Activated T-helper 17 cell treated with anti-CD3 and anti-CD28 coated beads, Interleukin-2, amount 50 U/mL, for 72 hours (primary cell): ENCODE data around the gene KRTAP5-2. TPM values are rescaled to one million over a fixed set of nuclear protein-coding genes. Genes with fewer than 3 reads are reported as not detected.

Source experiments
- ATAC-seq: fragments of 150-1000 bp; cut with Tn5 transposase; replicated peaks from 2 replicates; pipeline ENCODE4 v1.10.0; 2021; ENCODE audit warnings: mild to moderate bottlenecking, moderate library complexity
- H3K27ac Mint-ChIP-seq: one replicate; pipeline ENCODE4 v1.8.0; 2022; ENCODE audit warnings: mixed read lengths
- H3K27me3 Mint-ChIP-seq: one replicate; pipeline ENCODE4 v1.8.0; 2022; ENCODE audit warnings: mixed read lengths
- H3K36me3 Mint-ChIP-seq: one replicate; pipeline ENCODE4 v1.8.0; 2022; ENCODE audit warnings: low read depth, mild to moderate bottlenecking, mixed read lengths
- H3K4me1 Mint-ChIP-seq: one replicate; pipeline ENCODE4 v1.8.0; 2022; ENCODE audit warnings: mixed read lengths
- H3K4me3 Mint-ChIP-seq: one replicate; pipeline ENCODE4 v1.8.0; 2022; ENCODE audit warnings: mild to moderate bottlenecking, mixed read lengths
- H3K9me3 Mint-ChIP-seq: one replicate; pipeline ENCODE4 v1.8.0; 2022; ENCODE audit warnings: mixed read lengths
- total RNA-seq, 2 donors: library from RNA; stranded (reverse); gene quantifications; one replicate each; pipeline ENCODE4 v1.2.3, GENCODE V29; 2022

Gene KRTAP5-2
- total RNA-seq, 2 donors from 2014 or later: not detected

- H3K4me3 Mint-ChIP-seq: no peak overlapping the region
- no peaks in the 10 kb centered on the region for H3K27me3 Mint-ChIP-seq
- no peaks in the 10 kb centered on the region for H3K9me3 Mint-ChIP-seq
These were observed 35.5 kb downstream of the KRTAP5-2 start for GRCh38 chr11:1562469-1563148.

GRCh38 chr11:1561955-1562354, 36.1 kb downstream of the KRTAP5-2 start:
- Mint-ChIP-seq H3K27me3 (no peaks in the 10 kb centered on the region), H3K4me3 (no peak overlapping the region), H3K4me1 (no peaks in the 10 kb centered on the region), H3K27ac (no peak overlapping the region), H3K9me3 (no peaks in the 10 kb centered on the region), H3K36me3 (no peaks in the 10 kb centered on the region)
- no peak for ATAC-seq

More at GRCh38 chr11:1562469-1563148, 35.5 kb downstream of the KRTAP5-2 start:
- H3K36me3 Mint-ChIP-seq: no peaks in the 10 kb centered on the region
- H3K4me1 Mint-ChIP-seq: no peaks in the 10 kb centered on the region
- ATAC-seq: no peak
- no peak overlapping the region for H3K27ac Mint-ChIP-seq

GRCh38 chr11:1561266-1561665, 36.8 kb downstream of the KRTAP5-2 start:
- Mint-ChIP-seq H3K36me3 (no peaks in the 10 kb centered on the region), H3K4me3 (no peak overlapping the region), H3K4me1 (no peaks in the 10 kb centered on the region), H3K27me3 (no peaks in the 10 kb centered on the region), H3K27ac (no peak overlapping the region), H3K9me3 (no peaks in the 10 kb centered on the region)
- no peak for ATAC-seq

GRCh38 chr11:1560649-1561251, 37.3 kb downstream of the KRTAP5-2 start:
- no peak for ATAC-seq
- Mint-ChIP-seq H3K4me3 (no peak overlapping the region), H3K27ac (no peak overlapping the region), H3K9me3 (no peaks in the 10 kb centered on the region), H3K27me3 (no peaks in the 10 kb centered on the region), H3K36me3 (no peaks in the 10 kb centered on the region), H3K4me1 (no peaks in the 10 kb centered on the region)

DNA sequence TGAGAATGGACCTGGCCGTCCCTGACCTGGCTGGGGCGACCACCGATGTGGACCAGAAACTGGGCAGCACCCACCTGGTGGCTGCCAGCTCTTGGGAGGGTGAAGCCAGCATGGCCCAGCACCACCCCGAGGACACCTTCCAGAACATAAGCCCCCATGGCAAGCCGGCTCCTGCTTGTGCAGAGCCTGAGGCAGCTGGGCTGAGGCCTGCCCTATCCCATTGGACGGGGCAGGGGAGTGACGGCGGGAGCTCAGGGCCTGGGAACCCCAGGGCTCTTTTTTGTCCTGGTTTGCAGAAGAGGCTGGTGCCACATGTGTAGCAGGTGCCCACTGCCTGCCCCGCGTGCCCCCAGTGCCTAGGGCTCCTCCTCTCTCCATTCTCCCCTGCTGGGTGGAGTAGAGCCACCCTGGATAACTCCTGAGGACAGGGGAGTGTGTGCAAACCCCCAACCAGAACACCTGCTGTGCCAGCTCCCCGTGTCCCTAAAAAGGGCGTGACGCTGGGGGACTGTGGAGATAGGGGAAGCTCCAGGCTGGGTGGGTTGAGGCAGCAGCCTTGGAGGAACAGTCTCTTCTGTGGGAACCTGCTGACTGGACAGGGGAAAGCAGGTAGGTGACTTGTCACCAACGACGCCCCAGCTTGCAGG, 38.0 kb downstream of the KRTAP5-2 start:
- Mint-ChIP-seq H3K4me1 (no peaks in the 10 kb centered on the region), H3K27ac (no peak overlapping the region), H3K27me3 (no peaks in the 10 kb centered on the region), H3K9me3 (no peaks in the 10 kb centered on the region), H3K36me3 (no peaks in the 10 kb centered on the region), H3K4me3 (no peak overlapping the region)
- no peak for ATAC-seq

GRCh38 chr11:1559111-1559951, 38.8 kb downstream of the KRTAP5-2 start:
- Mint-ChIP-seq H3K27me3 (no peaks in the 10 kb centered on the region), H3K4me1 (no peaks in the 10 kb centered on the region), H3K36me3 (no peaks in the 10 kb centered on the region), H3K27ac (no peak overlapping the region), H3K9me3 (no peaks in the 10 kb centered on the region), H3K4me3 (no peak overlapping the region)
- peak; percentile 19 for ATAC-seq

DNA sequence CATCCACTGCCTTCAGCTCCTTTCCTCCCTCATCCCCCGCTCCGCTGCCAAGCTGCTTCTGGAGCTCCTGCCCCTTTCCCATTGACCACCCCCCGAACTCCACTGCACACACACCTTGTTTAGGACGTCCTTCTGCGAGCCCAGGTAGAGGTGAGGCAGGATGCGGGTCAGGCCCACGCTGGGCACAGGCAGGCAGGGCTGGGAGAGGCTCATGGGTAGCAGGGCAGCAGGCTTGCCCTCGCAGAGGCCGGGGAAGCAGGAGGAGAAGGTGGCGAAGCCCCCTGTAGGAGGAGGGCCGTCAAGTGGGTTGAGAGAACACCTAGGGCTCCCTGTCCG, 39.4 kb downstream of the KRTAP5-2 start:
- Mint-ChIP-seq H3K9me3 (no peaks in the 10 kb centered on the region), H3K36me3 (no peaks in the 10 kb centered on the region), H3K4me3 (no peak overlapping the region), H3K27ac (no peak overlapping the region), H3K27me3 (peaks cover 2% of the 10 kb centered on the region), H3K4me1 (no peaks in the 10 kb centered on the region)
- ATAC-seq: no peak

GRCh38 chr11:1557904-1558774, 40.0 kb downstream of the KRTAP5-2 start:
- Mint-ChIP-seq H3K9me3 (no peaks in the 10 kb centered on the region), H3K36me3 (no peaks in the 10 kb centered on the region), H3K27ac (no peak overlapping the region), H3K27me3 (peaks cover 3% of the 10 kb centered on the region), H3K4me3 (no peak overlapping the region), H3K4me1 (no peaks in the 10 kb centered on the region)
- no peak for ATAC-seq

GRCh38 chr11:1557051-1557884, 40.8 kb downstream of the KRTAP5-2 start:
- Mint-ChIP-seq H3K9me3 (no peaks in the 10 kb centered on the region), H3K4me1 (no peaks in the 10 kb centered on the region), H3K27me3 (peaks cover 3% of the 10 kb centered on the region), H3K36me3 (no peaks in the 10 kb centered on the region), H3K27ac (no peak overlapping the region), H3K4me3 (no peak overlapping the region)
- ATAC-seq: no peak

DNA sequence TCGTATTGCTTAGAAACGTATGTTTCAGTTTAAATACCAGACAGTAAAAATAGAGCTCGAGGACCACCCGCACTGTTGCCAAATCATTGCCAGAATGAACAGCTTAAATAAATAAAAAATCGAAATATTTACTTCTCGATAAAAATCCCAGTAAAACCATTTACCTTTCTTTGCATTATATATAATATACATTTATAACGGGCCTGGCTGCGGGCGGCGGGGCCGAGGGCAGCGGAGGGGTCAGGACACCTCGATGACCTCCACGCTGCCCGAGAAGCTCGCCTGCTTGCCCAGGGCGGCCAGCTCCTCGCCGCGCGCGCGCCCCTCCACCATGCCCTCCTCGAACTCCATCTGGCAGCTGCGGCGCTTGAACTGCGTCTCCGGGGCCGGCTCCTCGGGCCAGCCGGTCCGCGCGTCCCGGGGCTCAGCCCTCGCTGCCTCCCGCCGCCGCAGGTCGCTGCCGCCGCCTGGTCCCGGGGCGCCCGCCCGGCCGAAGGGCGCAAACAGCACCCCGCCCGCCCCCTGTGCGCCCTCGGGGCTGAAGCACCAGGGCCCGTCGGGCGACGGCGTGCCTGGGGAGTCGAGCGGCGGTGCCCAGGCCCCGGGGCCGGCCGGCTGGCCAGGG, 41.7 kb downstream of the KRTAP5-2 start:
- Mint-ChIP-seq H3K9me3 (no peaks in the 10 kb centered on the region), H3K36me3 (no peaks in the 10 kb centered on the region), H3K4me1 (no peaks in the 10 kb centered on the region), H3K27ac (no peak overlapping the region), H3K27me3 (peaks cover 3% of the 10 kb centered on the region), H3K4me3 (no peak overlapping the region)
- no peak for ATAC-seq

- peaks cover 3% of the 10 kb centered on the region for H3K27me3 Mint-ChIP-seq
- no peak overlapping the region for H3K4me3 Mint-ChIP-seq
- no peak for ATAC-seq
- no peaks in the 10 kb centered on the region for H3K4me1 Mint-ChIP-seq
- H3K9me3 Mint-ChIP-seq: no peaks in the 10 kb centered on the region
- H3K27ac Mint-ChIP-seq: no peak overlapping the region
- H3K36me3 Mint-ChIP-seq: no peaks in the 10 kb centered on the region
These were observed 42.4 kb downstream of the KRTAP5-2 start for GRCh38 chr11:1555713-1556153.

DNA sequence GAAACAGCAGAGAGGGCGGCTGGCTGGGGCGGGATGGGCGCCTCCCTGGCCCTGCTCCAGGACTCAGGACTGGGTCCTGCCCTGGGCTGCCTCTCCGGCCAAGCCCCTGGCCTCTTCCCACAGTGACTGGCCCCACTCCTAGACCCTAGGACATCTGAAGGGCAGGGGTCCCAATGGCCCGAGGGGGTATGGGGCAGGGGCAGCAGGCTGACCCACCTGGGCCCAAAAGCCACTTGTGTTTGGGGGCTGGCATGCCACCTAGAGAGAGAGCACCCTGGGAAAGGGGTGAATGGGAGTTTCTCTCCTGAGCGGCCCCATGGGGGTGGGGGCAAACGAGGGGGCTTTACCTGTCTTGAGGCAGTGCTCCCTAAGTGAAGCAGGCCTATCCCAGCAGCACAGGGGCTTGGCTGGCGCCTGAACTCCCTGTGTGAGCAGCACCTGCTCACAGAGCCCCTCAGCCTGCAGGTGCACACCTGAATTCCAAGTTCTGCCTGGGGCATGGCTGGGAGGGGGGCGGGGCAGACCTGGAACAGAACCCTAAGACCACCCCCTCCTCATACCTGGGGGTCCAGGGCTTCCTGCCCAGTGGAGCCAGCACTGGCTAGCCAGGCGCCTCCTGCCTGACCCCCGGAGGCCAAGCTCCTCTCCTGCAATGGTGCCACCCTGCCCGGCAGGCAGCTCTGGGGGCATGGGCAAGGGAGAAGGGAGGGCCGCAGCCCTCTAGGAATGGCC, 42.9 kb downstream of the KRTAP5-2 start:
- no peaks in the 10 kb centered on the region for H3K36me3 Mint-ChIP-seq
- H3K27me3 Mint-ChIP-seq: peaks cover 3% of the 10 kb centered on the region
- H3K9me3 Mint-ChIP-seq: no peaks in the 10 kb centered on the region
- H3K4me1 Mint-ChIP-seq: no peaks in the 10 kb centered on the region
- H3K27ac Mint-ChIP-seq: no peak overlapping the region
- no peak for ATAC-seq
- no peak overlapping the region for H3K4me3 Mint-ChIP-seq
